Measurements from ENCODE around the gene CGB5. TPM values are rescaled to one million over a fixed set of nuclear protein-coding genes. Genes with fewer than 3 reads are reported as not detected.
"Not testable (repeated sequence)": the region's sequence is repeated elsewhere in the genome, so short reads cannot be mapped to it uniquely, and the experiment has no call there.

The CGB5 gene
- total RNA-seq (not detected), polyA plus RNA-seq (not detected)

DNA sequence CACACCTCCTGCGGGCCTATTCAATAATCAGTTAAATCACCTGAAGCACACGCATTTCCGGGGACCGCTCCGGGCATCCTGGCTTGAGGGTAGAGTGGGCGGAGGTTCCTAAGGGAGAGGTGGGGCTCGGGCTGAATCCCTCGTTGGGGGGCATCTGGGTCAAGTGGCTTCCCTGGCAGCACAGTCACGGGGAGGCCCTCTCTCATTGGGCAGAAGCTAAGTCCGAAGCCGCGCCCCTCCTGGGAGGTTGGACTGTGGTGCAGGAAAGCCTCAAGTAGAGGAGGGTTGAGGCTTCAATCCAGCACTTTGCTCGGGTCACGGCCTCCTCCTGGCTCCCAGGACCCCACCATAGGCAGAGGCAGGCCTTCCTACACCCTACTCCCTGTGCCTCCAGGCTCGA, at the start of gene CGB5:
Gene CGB5 (plus strand): TSS at position 301 of the 400 bp plus-strand sequence. CDS start 362 bp downstream, outside the sequence.
- H3K27me3 ChIP-seq (ENCODE audit: insufficient read depth, low read length); H3K36me3 Mint-ChIP-seq; DNase-seq; H3K4me1 Mint-ChIP-seq; H3K4me1 ChIP-seq (ENCODE audit: insufficient read depth, low read length); H3K9me3 Mint-ChIP-seq; H3K4me3 ChIP-seq (ENCODE audit: low read length in 2 of 2); H3K27ac ChIP-seq (ENCODE audit: low read depth, low read length); H3K9me3 ChIP-seq (ENCODE audit: control insufficient read depth in 1 of 2, low read length in 2 of 2); POLR2A ChIA-PET (ENCODE audit: partially characterized antibody); H3K27ac Mint-ChIP-seq; CTCF ChIA-PET (ENCODE audit: partially characterized antibody); H3K27me3 Mint-ChIP-seq; intact Hi-C loops (cut with micrococcal nuclease); H3K4me3 Mint-ChIP-seq; H3K36me3 ChIP-seq (ENCODE audit: insufficient read depth, low read length): not testable (repeated sequence)

DNA sequence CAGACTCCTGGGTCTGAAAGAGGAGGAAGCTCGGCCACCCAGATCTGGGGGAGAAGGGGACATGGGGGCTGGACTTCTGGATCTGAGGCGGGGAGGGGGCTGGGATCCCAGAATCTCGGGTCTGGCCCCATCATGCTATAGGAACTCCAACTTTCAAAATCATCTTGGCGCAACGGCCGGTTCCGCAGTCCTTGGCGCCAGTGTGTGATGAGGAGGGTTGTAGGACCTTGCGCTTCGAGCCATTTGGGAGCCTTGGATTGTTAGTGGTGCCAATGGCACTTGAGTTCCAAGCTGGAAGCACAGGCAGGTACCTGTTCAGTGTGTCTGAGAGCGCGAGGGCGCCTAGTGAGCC, 49.6 kb upstream of the CGB5 start:
- Mint-ChIP-seq H3K4me3 (peak overlapping the region; percentile 90 to 98 (median 96)), H3K9me3 (no peaks in the 10 kb centered on the region), H3K27ac (peak overlapping the region; percentile 84 to 99 (median 98)), H3K27me3 (no peaks in the 10 kb centered on the region), H3K36me3 (peaks cover 4 to 15% of the 10 kb centered on the region in 2 donors), H3K4me1 (peaks cover 23 to 56% (median 31%) of the 10 kb centered on the region in 4 donors)
- Histone ChIP-seq H3K36me3 (ENCODE audit: insufficient read depth, low read length) (no peaks in the 10 kb centered on the region), H3K9me3 (ENCODE audit: control insufficient read depth in 1 of 2, low read length in 2 of 2) (no peaks in the 10 kb centered on the region), H3K4me1 (ENCODE audit: insufficient read depth, low read length) (peaks cover 30% of the 10 kb centered on the region), H3K27ac (ENCODE audit: low read depth, low read length) (peak overlapping the region; percentile 82), H3K4me3 (ENCODE audit: low read length in 2 of 2) (peak overlapping the region; percentile 80 to 91), H3K27me3 (ENCODE audit: insufficient read depth, low read length) (no peaks in the 10 kb centered on the region)
- DNase-seq, result no peak
- intact Hi-C loops (cut with micrococcal nuclease), result loop anchor here (5.0 to 10.0 kb wide), 2 partner anchors 61 to 357 kb away; partner anchors contain the start of genes CGB7 and DBP
- ChIA-PET POLR2A (ENCODE audit: partially characterized antibody) (interaction anchor here (0.7 to 4.1 kb wide), 25 partner anchors 9 to 819 kb away, joined by 3 to 68 read pairs (median 5); partner anchors contain the start of genes BAX, CA11, CGB7 and FTL), CTCF (ENCODE audit: partially characterized antibody) (interaction anchor here (0.7 to 2.4 kb wide), 37 partner anchors 8 to 782 kb away, joined by 3 to 21 read pairs (median 5); partner anchors contain the start of genes BAX, FTL, LIN7B and NUCB1)

DNA sequence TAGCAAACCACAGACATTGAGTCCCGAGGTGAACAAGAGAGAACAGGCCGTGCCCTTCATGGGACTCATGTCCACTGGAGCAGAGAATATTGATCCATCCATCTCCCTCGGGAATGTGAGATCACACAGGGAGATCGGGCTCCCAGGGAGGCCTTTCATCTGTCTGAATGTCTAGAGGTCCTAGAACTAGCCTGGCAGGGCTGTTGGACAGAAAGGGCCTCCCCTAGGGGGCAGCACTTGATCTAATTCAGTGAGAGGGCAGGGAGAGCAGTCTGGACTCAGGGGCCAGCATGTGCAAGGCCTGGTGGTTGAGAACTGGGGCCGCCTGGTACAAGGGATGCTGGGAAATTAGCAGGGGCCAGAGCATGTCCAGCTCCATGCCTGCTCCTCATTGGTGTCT, 45.7 kb upstream of the CGB5 start:
- Histone ChIP-seq H3K4me3 (ENCODE audit: low read length in 2 of 2) (no peak overlapping the region), H3K36me3 (ENCODE audit: insufficient read depth, low read length) (no peaks in the 10 kb centered on the region), H3K27ac (ENCODE audit: low read depth, low read length) (no peak overlapping the region), H3K27me3 (ENCODE audit: insufficient read depth, low read length) (no peaks in the 10 kb centered on the region), H3K9me3 (ENCODE audit: control insufficient read depth in 1 of 2, low read length in 2 of 2) (no peaks in the 10 kb centered on the region), H3K4me1 (ENCODE audit: insufficient read depth, low read length) (peaks cover 12% of the 10 kb centered on the region)
- peaks cover 0 to 14% of the 10 kb centered on the region in 2 donors for H3K36me3 Mint-ChIP-seq
- ChIA-PET CTCF (ENCODE audit: partially characterized antibody) (interaction anchor here (0.6 to 3.3 kb wide), 14 partner anchors 11 to 201 kb away, joined by 3 to 24 read pairs (median 4); no protein-coding TSS in a partner anchor), POLR2A (ENCODE audit: partially characterized antibody) (interaction anchor here (1.7 kb wide), 1 partner anchor 20 kb away, joined by 7 read pairs; no protein-coding TSS in a partner anchor)
- no peaks in the 10 kb centered on the region for H3K9me3 Mint-ChIP-seq
- H3K27me3 Mint-ChIP-seq, result no peaks in the 10 kb centered on the region
- H3K4me1 Mint-ChIP-seq, result peaks cover 14 to 40% (median 23%) of the 10 kb centered on the region in 4 donors
- peak overlapping the region in 3 of 7 donors; percentile 2 to 57 (median 13) for H3K27ac Mint-ChIP-seq
- no peak overlapping the region for H3K4me3 Mint-ChIP-seq
- DNase-seq, result peak in 2 of 5 donors; percentile 22 to 43
- intact Hi-C loops (cut with micrococcal nuclease), result loop anchor here (2.0 to 10.0 kb wide), 2 partner anchors 57 to 201 kb away; partner anchors contain the start of gene CGB7

DNA sequence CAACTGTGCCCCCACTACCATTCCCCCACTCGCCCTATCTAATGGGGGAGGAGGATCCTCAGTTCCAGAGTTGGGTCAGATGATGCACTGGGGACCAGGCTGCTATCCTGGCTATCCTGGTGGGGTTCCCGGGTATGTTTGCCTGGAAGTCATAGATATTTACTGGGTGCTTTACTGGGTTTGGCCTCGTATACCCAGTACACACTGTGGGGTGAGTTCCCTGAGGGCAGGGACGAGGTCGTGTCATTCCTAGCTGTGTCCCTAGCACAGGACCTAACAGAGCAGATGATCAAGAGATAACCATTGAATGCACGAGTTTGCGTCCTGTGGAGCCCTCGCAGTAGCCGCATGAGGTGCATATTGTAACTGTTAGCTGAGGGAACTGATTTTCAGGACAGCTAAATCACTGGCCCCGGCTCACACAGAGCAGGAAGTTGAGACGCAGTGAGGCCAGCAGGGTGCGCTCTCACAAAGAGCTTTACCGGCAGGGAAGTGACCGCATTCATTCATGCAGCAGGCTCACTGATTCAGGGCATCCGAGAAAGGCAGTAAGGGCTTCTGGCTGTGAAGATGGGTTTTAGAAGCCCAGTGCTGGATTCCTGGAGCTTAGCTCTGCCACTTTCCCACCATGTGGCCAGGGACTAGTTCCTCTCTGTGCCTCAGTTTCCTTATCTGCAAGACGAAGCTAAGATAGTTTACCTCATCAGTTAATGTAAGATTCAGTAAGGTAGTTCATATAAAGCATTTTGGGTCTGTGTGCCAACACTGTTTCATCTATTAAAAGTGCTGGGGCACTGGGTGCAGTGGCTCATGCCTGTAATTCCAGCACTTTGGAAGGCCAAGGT, 43.9 kb upstream of the CGB5 start:
- Mint-ChIP-seq H3K27ac (peak overlapping the region in 1 of 7 donors; percentile 46), H3K36me3 (peaks cover 7 to 16% of the 10 kb centered on the region in 2 donors), H3K4me1 (peaks cover 7 to 24% (median 15%) of the 10 kb centered on the region in 4 donors), H3K4me3 (peak overlapping the region in 1 of 8 donors; percentile 8), H3K27me3 (no peaks in the 10 kb centered on the region), H3K9me3 (no peaks in the 10 kb centered on the region)
- Histone ChIP-seq H3K27me3 (ENCODE audit: insufficient read depth, low read length) (no peaks in the 10 kb centered on the region), H3K9me3 (ENCODE audit: control insufficient read depth in 1 of 2, low read length in 2 of 2) (no peaks in the 10 kb centered on the region), H3K4me3 (ENCODE audit: low read length in 2 of 2) (no peak overlapping the region), H3K4me1 (ENCODE audit: insufficient read depth, low read length) (peaks cover 3% of the 10 kb centered on the region), H3K36me3 (ENCODE audit: insufficient read depth, low read length) (no peaks in the 10 kb centered on the region), H3K27ac (ENCODE audit: low read depth, low read length) (no peak overlapping the region)
- POLR2A ChIA-PET (ENCODE audit: partially characterized antibody), result interaction anchor here (0.7 to 1.4 kb wide), 4 partner anchors 12 to 98 kb away, joined by 3 to 8 read pairs (median 4); no protein-coding TSS in a partner anchor
- intact Hi-C loops (cut with micrococcal nuclease), result loop anchor here (2.0 to 10.0 kb wide), 2 partner anchors 55 to 199 kb away; partner anchors contain the start of gene CGB7
- CTCF ChIA-PET (ENCODE audit: partially characterized antibody), result interaction anchor here (0.8 to 3.6 kb wide), 20 partner anchors 8 to 204 kb away, joined by 3 to 24 read pairs (median 4); no protein-coding TSS in a partner anchor
- DNase-seq, result peak; percentile 64 to 76 (median 69)

DNA sequence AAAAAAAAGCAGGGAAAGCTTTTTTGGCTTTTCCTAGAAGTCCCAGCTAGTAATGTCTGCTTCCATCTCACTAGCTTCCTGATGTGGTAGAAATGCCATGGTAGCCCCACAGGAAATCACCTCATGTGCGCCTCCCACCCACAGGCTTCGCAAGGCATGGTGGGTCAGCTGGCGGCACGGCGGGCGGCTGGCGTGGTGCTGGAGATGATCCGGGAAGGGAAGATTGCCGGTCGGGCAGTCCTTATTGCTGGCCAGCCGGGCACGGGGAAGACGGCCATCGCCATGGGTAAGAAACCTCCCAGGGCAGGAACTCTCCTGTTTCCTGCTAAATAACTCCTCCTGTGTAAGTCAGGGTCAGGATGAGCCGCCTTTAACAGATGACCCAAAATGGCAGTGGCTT, 39.5 kb upstream of the CGB5 start:
- Mint-ChIP-seq H3K36me3 (peaks cover 10 to 33% of the 10 kb centered on the region in 2 donors), H3K4me1 (peaks cover 3 to 8% (median 7%) of the 10 kb centered on the region in 4 donors), H3K4me3 (no peak overlapping the region), H3K27ac (no peak overlapping the region), H3K27me3 (no peaks in the 10 kb centered on the region), H3K9me3 (no peaks in the 10 kb centered on the region)
- Histone ChIP-seq H3K4me1 (ENCODE audit: insufficient read depth, low read length) (no peaks in the 10 kb centered on the region), H3K36me3 (ENCODE audit: insufficient read depth, low read length) (peaks cover 11% of the 10 kb centered on the region), H3K27ac (ENCODE audit: low read depth, low read length) (no peak overlapping the region), H3K27me3 (ENCODE audit: insufficient read depth, low read length) (no peaks in the 10 kb centered on the region), H3K4me3 (ENCODE audit: low read length in 2 of 2) (no peak overlapping the region), H3K9me3 (ENCODE audit: control insufficient read depth in 1 of 2, low read length in 2 of 2) (no peaks in the 10 kb centered on the region)
- DNase-seq, result no peak
- ChIA-PET POLR2A (ENCODE audit: partially characterized antibody) (interaction anchor here (0.7 kb wide), 1 partner anchor 10 kb away, joined by 4 read pairs; no protein-coding TSS in a partner anchor), CTCF (ENCODE audit: partially characterized antibody) (interaction anchor here (0.9 to 1.2 kb wide), 2 partner anchors 11 to 14 kb away, joined by 4 to 5 read pairs; partner anchors contain the start of genes GYS1 and RUVBL2)
- intact Hi-C loops (cut with micrococcal nuclease), result no loop called here

DNA sequence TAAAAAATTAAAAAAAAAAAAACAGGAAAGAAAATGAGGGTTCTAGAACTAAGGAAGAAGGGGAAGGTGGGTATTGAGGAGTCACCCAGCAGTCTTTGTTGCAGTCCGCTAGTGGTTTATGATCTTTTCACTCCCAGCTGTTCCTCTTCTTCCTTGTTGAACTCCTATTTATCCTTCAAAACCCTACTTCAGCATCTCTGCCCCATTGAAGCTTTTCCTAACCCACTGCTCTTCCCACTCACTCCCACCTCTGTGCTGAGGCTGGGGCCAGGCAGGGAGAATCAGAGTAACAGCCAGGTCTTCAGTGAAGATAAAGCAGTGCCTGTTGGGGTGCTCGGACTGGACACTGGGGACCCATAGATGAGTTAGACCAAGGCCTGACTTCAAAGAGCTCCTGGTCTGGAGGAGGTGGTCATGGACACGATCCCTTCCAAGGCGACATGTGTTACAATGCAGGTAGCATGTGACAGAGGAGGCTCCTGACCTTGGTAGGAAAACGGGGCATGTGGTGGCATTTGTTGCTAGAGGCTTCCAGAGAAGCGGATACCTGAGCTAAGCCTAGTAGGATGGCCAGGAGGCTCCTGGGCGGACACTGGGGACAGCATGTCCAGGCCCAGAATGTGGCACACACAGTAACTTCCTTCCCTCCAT, 38.6 kb upstream of the CGB5 start:
- POLR2A ChIA-PET (ENCODE audit: partially characterized antibody), result no interaction called here

More for the DNA sequence above, 38.6 kb upstream of the CGB5 start:
- no peak for DNase-seq
- peaks cover 11% of the 10 kb centered on the region for H3K36me3 ChIP-seq (ENCODE audit: insufficient read depth, low read length)
- no peaks in the 10 kb centered on the region for H3K27me3 ChIP-seq (ENCODE audit: insufficient read depth, low read length)
- H3K4me3 Mint-ChIP-seq, result no peak overlapping the region
- H3K27me3 Mint-ChIP-seq, result no peaks in the 10 kb centered on the region
- CTCF ChIA-PET (ENCODE audit: partially characterized antibody), result no interaction called here
- H3K27ac ChIP-seq (ENCODE audit: low read depth, low read length), result no peak overlapping the region
- H3K4me1 Mint-ChIP-seq, result peaks cover 0 to under 1% (median 0%) of the 10 kb centered on the region in 4 donors
- intact Hi-C loops (cut with micrococcal nuclease), result no loop called here
- no peak overlapping the region for H3K27ac Mint-ChIP-seq
- H3K4me3 ChIP-seq (ENCODE audit: low read length in 2 of 2), result no peak overlapping the region
- H3K9me3 ChIP-seq (ENCODE audit: control insufficient read depth in 1 of 2, low read length in 2 of 2), result no peaks in the 10 kb centered on the region
- H3K36me3 Mint-ChIP-seq, result peaks cover 12 to 34% of the 10 kb centered on the region in 2 donors
- H3K4me1 ChIP-seq (ENCODE audit: insufficient read depth, low read length), result no peaks in the 10 kb centered on the region
- no peaks in the 10 kb centered on the region for H3K9me3 Mint-ChIP-seq
